ENCODE measurements around the gene GTPBP4. TPM values are rescaled to one million over a fixed set of nuclear protein-coding genes. Genes with fewer than 3 reads are reported as not detected.

GTPBP4 gene
- total and polyA plus RNA-seq, 2 of the 13 experiments (the other 11 are each of a cell fraction or from before 2014, with no cell fraction given), result 24.1 to 85.5 TPM

GRCh38 chr10:963655-964054, 24.6 kb upstream of the GTPBP4 start:
- DNase-seq (ENCODE audit: low spot score) (no peak), FAIRE-seq (no peak), ATAC-seq (no peak)
- CTCF ChIA-PET (ENCODE audit: low intra/inter-chr PET ratio, low total read pairs), result no interaction called here
- Histone ChIP-seq H3K79me2 (ENCODE audit: insufficient read depth, low read length) (no peaks in the 10 kb centered on the region), H3K9me3 (ENCODE audit: low read length) (no peaks in the 10 kb centered on the region), H3K4me2 (ENCODE audit: low read depth, low read length) (no peak overlapping the region), H2AFZ (ENCODE audit: low read length) (no peak overlapping the region), H3K4me1 (ENCODE audit: insufficient read depth, low read length) (peaks cover 38% of the 10 kb centered on the region), H3K36me3 (replicated peaks in 1 of 2; ENCODE audit: control insufficient read depth in 1 of 2, insufficient read depth in 2 of 2, low read length in 2 of 2) (no peaks in the 10 kb centered on the region), H3K27ac (ENCODE audit: extremely low read length, insufficient read depth, low read length) (no peak overlapping the region), H3K27me3 (ENCODE audit: control insufficient read depth in 1 of 2, insufficient read depth in 2 of 2, low read length in 2 of 2) (peaks cover 3 to 54% of the 10 kb centered on the region in 2 experiments), H3K9ac (ENCODE audit: insufficient read depth, low read depth, low read length) (no peak overlapping the region), H4K20me1 (ENCODE audit: insufficient read depth, low read length) (no peaks in the 10 kb centered on the region), H3K4me3 (replicated peaks in 1 of 3; ENCODE audit: insufficient read depth in 1 of 3, low read depth in 2 of 3, low read length in 3 of 3) (no peak overlapping the region)
- TF ChIP-seq ATF4 (CRISPR knock-in tag; IDR thresholded peaks at IDR 0.05), result peak in 1 of 2 experiments; percentile 60; a peak in 1 of 4 replicates
- TF ChIP-seq SETDB1 (CRISPR knock-in tag; IDR thresholded peaks at IDR 0.05; ENCODE audit: borderline replicate concordance), result no peak
- TF ChIP-seq CEBPG (CRISPR knock-in tag; IDR thresholded peaks at IDR 0.05), result peak; percentile 41; the same call in 1 of the 2 replicates
- no peak for TF ChIP-seq PHF5A (CRISPR knock-in tag; IDR thresholded peaks at IDR 0.05; ENCODE audit: low read depth, unreplicated experiment)
- peak; percentile 96 for TF ChIP-seq ZNF564 (CRISPR knock-in tag; IDR thresholded peaks at IDR 0.05)
- BruUV-seq (replicated peaks), result no TSS peak
- intact Hi-C loops (cut with micrococcal nuclease; ENCODE audit: unreplicated experiment), result no loop called here
- POLR2A ChIA-PET, result no interaction called here
- 9% methylated on average over 4 of the region's 4 CpGs for WGBS (ENCODE audit: low lambda C conversion rate)
- in situ Hi-C loops (cut with HindIII; ENCODE audit: extremely low pct_ligation_motif_present, low pct_unique_long_range_greater_than_20kb), result no loop called here

GRCh38 chr10:964321-964987, 23.8 kb upstream of the GTPBP4 start:
- Histone ChIP-seq H3K27ac (ENCODE audit: extremely low read length, insufficient read depth, low read length) (no peak overlapping the region), H4K20me1 (ENCODE audit: insufficient read depth, low read length) (no peaks in the 10 kb centered on the region), H2AFZ (ENCODE audit: low read length) (peak overlapping the region; percentile 73), H3K27me3 (ENCODE audit: control insufficient read depth in 1 of 2, insufficient read depth in 2 of 2, low read length in 2 of 2) (peaks cover 3 to 56% of the 10 kb centered on the region in 2 experiments; a peak in 4 of 5 replicates), H3K79me2 (ENCODE audit: insufficient read depth, low read length) (no peaks in the 10 kb centered on the region), H3K9me3 (ENCODE audit: low read length) (no peaks in the 10 kb centered on the region), H3K36me3 (replicated peaks in 1 of 2; ENCODE audit: control insufficient read depth in 1 of 2, insufficient read depth in 2 of 2, low read length in 2 of 2) (no peaks in the 10 kb centered on the region), H3K4me1 (ENCODE audit: insufficient read depth, low read length) (peaks cover 46% of the 10 kb centered on the region), H3K4me3 (replicated peaks in 1 of 3; ENCODE audit: insufficient read depth in 1 of 3, low read depth in 2 of 3, low read length in 3 of 3) (peak overlapping the region; percentile 19 to 58 (median 27); a peak in 5 of 6 replicates), H3K9ac (ENCODE audit: insufficient read depth, low read depth, low read length) (0 out of 2 replicates have a peak overlapping the region, but pooled peaks have one; percentile 12), H3K4me2 (ENCODE audit: low read depth, low read length) (peak overlapping the region; percentile 80)
- BruUV-seq (replicated peaks), result no TSS peak
- DNase-seq (ENCODE audit: low spot score) (no peak), ATAC-seq (peak; percentile 80), FAIRE-seq (no peak)
- in situ Hi-C loops (cut with HindIII; ENCODE audit: extremely low pct_ligation_motif_present, low pct_unique_long_range_greater_than_20kb), result no loop called here
- CTCF ChIA-PET (ENCODE audit: low intra/inter-chr PET ratio, low total read pairs), result no interaction called here
- 21% methylated on average over 15 of the region's 15 CpGs for WGBS (ENCODE audit: low lambda C conversion rate)
- intact Hi-C loops (cut with micrococcal nuclease; ENCODE audit: unreplicated experiment), result no loop called here
- POLR2A ChIA-PET, result no interaction called here
- no peak for TF ChIP-seq KDM3A (CRISPR knock-in tag; IDR thresholded peaks at IDR 0.05; ENCODE audit: low read depth)
- 0 out of 2 replicates have a peak, but pooled peaks have one; percentile 21 for TF ChIP-seq ZSCAN5A (CRISPR knock-in tag; IDR thresholded peaks at IDR 0.05; ENCODE audit: borderline replicate concordance)
- no peak for TF ChIP-seq ZBTB7A (CRISPR knock-in tag; IDR thresholded peaks at IDR 0.05)
- no peak for TF ChIP-seq REST (IDR thresholded peaks at IDR 0.05; ENCODE audit: borderline replicate concordance in 1 of 2, low read depth in 1 of 2, low read length in 2 of 2)
- 0 out of 2 replicates have a peak, but pooled peaks have one; percentile 12 for TF ChIP-seq SALL1 (CRISPR knock-in tag; IDR thresholded peaks at IDR 0.05)
- TF ChIP-seq MATR3 (CRISPR knock-in tag; IDR thresholded peaks at IDR 0.05), result no peak

All from HepG2 (cell line).